ENCODE measurements around the gene ADH5.

ADH5 gene

DNA sequence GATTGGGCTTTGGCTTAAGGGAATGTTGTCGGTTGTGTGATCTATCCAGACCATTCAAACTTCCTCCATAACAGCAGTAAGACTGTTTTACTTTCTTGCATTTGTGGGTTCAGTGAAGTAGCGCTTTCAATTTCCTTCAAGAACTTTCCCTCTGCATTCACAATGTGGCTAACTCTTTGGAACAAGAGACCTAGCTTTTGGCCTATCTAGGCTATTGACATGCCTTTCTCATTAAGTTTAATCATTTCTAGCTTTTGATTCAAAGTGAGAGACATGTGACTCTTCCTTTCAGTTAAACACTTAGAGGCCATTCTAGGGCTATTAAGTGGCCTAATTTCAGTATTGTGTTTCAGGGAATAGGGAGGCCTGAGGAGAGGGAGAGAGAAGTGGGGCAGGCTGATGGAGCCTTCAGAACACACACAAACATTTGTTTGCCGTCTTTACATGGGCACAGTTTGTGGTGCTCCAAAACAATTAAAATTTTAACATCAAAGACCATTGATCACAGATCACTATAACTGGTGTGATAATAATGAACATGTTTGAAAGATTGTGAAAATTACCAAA lies 34.1 kb downstream of the ADH5 start:
- no peak for DNase-seq (ENCODE audit: insufficient read length, low spot score)
- no peak for FAIRE-seq
- TF ChIP-seq, protein P1, sequence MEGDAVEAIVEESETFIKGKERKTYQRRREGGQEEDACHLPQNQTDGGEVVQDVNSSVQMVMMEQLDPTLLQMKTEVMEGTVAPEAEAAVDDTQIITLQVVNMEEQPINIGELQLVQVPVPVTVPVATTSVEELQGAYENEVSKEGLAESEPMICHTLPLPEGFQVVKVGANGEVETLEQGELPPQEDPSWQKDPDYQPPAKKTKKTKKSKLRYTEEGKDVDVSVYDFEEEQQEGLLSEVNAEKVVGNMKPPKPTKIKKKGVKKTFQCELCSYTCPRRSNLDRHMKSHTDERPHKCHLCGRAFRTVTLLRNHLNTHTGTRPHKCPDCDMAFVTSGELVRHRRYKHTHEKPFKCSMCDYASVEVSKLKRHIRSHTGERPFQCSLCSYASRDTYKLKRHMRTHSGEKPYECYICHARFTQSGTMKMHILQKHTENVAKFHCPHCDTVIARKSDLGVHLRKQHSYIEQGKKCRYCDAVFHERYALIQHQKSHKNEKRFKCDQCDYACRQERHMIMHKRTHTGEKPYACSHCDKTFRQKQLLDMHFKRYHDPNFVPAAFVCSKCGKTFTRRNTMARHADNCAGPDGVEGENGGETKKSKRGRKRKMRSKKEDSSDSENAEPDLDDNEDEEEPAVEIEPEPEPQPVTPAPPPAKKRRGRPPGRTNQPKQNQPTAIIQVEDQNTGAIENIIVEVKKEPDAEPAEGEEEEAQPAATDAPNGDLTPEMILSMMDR (IDR thresholded peaks at IDR 0.05; ENCODE audit: insufficient read depth, missing control alignments) = no peak

- TF ChIP-seq, protein P1 (IDR thresholded peaks at IDR 0.05; ENCODE audit: insufficient read depth, missing control alignments) = no peak
- no peak for FAIRE-seq
- DNase-seq (ENCODE audit: insufficient read length, low spot score) = no peak
Observed at GRCh38 chr4:99052902-99053301, 35.7 kb downstream of the ADH5 start.

DNA sequence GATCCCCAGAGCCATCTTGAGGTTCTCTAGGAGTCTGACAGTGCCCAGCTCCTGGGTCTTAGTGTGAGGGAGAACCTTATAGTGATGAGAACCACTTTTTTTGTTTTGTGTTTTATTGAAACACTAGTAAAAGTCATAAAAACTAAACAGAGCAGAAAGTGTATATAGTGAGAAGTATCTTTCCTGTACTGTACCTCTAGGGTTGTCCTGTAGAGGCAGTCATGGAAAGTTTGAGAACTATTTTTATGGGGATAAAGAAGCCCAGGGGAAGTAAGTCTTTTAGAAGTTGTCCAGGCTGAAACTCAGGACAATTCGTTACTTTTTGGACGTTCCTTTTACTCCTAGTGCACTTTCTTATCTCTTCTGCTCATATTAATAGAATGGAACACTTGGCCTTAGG lies 40.9 kb downstream of the ADH5 start:
- no peak for FAIRE-seq
- TF ChIP-seq, protein P1 (IDR thresholded peaks at IDR 0.05; ENCODE audit: insufficient read depth, missing control alignments) = no peak
- no peak for DNase-seq (ENCODE audit: insufficient read length, low spot score)

- TF ChIP-seq, protein P1 (IDR thresholded peaks at IDR 0.05; ENCODE audit: insufficient read depth, missing control alignments) = no peak
- no peak for FAIRE-seq
- DNase-seq (ENCODE audit: insufficient read length, low spot score) = no peak
Observed at GRCh38 chr4:99043346-99043745, 45.2 kb downstream of the ADH5 start.

- FAIRE-seq (no peak), DNase-seq (ENCODE audit: insufficient read length, low spot score) (no peak)
- TF ChIP-seq, protein P1 (IDR thresholded peaks at IDR 0.05; ENCODE audit: insufficient read depth, missing control alignments) = no peak
Observed at GRCh38 chr4:99038213-99038612, 50.4 kb downstream of the ADH5 start.

DNA sequence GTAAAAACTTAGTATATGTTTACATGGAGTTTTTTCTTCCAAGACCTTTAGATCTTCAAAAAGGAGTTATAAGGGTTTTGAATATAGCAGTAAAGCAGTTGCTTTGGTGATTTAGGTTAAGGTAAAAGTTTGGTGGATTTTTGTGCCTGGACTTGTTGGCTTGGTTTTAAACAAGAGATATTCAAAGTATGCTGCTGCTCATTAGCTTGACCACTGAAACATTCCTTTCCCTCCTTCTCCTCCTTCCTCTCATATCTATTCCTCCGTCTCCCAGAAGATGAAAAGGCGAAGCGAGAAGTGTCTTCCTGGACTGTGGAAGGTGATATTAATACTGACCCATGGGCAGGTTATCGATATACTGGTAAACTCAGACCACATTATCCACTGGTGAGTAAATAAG lies 54.6 kb downstream of the ADH5 start:
- TF ChIP-seq, protein P1 (IDR thresholded peaks at IDR 0.05; ENCODE audit: insufficient read depth, missing control alignments) = no peak
- no peak for DNase-seq (ENCODE audit: insufficient read length, low spot score)
- FAIRE-seq = no peak

DNA sequence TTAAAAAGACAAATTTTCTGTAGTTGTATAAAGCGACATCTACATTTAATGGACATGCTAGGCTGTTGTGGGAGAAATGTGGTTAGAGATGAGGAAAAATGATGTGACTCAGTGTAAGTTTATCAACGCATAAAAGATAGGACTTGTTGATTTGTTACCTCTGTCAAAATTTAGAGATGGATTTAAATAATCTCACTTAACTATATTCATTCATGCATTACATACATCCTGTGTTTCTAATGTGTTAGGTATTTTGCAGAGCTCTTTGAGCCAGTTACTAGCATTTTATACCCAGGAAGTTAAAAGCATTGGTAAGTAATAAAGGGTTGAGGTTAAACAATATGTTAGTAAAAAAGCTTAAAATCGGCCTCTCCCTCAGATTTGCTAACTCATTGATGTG lies 58.7 kb downstream of the ADH5 start:
- TF ChIP-seq, protein P1 (IDR thresholded peaks at IDR 0.05; ENCODE audit: insufficient read depth, missing control alignments) = no peak
- FAIRE-seq (peak; percentile 60), DNase-seq (ENCODE audit: insufficient read length, low spot score) (no peak)

Data from D721Med (cell line).